Left ventricle myocardium inferior (tissue), 1 donor: ENCODE data around the gene RAPGEF1. TPM values are rescaled to one million over a fixed set of nuclear protein-coding genes. Genes with fewer than 3 reads are reported as not detected.

Experiments used
- DNase-seq: peaks from one replicate; pipeline ENCODE4 v3.0.0-alpha.2; 2020
- H3K27ac ChIP-seq: fragments of 200-600 bp; replicated peaks from 2 replicates; pipeline ENCODE4 v1.8.0; 2021
- H3K27me3 ChIP-seq: fragments of 200-600 bp; 2 replicates; pipeline ENCODE4 v1.8.0; 2021; ENCODE audit warnings: low read depth
- H3K36me3 ChIP-seq: fragments of 200-600 bp; 2 replicates; pipeline ENCODE4 v1.8.0; 2021
- H3K4me1 ChIP-seq: fragments of 200-600 bp; 2 replicates; pipeline ENCODE4 v1.8.0; 2021
- H3K4me3 ChIP-seq: fragments of 200-600 bp; 2 replicates; pipeline ENCODE4 v1.8.0; 2021; ENCODE audit warnings: mild to moderate bottlenecking, moderate library complexity
- H3K9me3 ChIP-seq: fragments of 200-600 bp; replicated peaks from 2 replicates; pipeline ENCODE4 v1.8.0; 2021
- intact Hi-C: fragments of 100-400 bp; cut with micrococcal nuclease; formaldehyde crosslinking; loops from one replicate; pipeline ENCODE4 v1.11.0; 2022
- total RNA-seq: library from RNA; stranded (reverse); fragmentation: NEBNext Ultra II Directional; extraction: Animal tissue kit (Norgen Biotek cat#: 25700); gene quantifications from one replicate; pipeline ENCODE4 v1.2.1, GENCODE V29; 2021
- TF ChIP-seq, protein P1 (sequence below): fragments of 200-600 bp; IDR thresholded peaks from 2 replicates; pipeline ENCODE4 v1.8.0; 2021; ENCODE audit warnings: antibody characterized with exemption, mild to moderate bottlenecking, borderline replicate concordance
- donor health status: DM: no; HTN: yes; CAD: no; lungs with severe emphysema.

RAPGEF1 gene
- total RNA-seq, 1 donor from 2014 or later = 95.9 TPM

DNA sequence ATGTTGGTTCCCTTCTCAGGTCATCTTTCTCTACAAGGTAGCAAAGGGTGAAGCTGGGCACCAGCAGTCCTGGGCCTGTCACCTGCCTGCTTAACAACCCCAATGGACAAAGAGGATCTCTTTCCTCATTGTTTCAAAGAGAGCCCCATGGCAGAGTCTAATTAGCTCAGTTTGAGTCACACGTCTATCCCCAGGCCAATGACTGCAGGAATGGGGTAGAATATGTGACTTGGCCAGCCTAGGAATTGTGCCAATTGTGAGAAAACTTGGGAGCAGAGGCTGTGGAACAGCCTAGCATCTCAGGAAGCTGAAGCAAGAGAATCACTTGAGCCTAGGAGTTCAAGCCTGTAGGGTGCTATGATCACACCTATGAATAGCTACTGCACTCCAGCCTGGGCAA, 3.6 kb upstream of the RAPGEF1 start:
- Histone ChIP-seq H3K4me1 (peaks cover 31% of the 10 kb centered on the region), H3K27ac (no peak overlapping the region), H3K27me3 (no peaks in the 10 kb centered on the region), H3K4me3 (no peak overlapping the region), H3K9me3 (no peaks in the 10 kb centered on the region), H3K36me3 (no peaks in the 10 kb centered on the region)
- DNase-seq = no peak
- intact Hi-C loops = loop anchor here (5.0 to 10.0 kb wide), 2 partner anchors 151 to 389 kb away; no protein-coding TSS in a partner anchor
- TF ChIP-seq, protein P1, sequence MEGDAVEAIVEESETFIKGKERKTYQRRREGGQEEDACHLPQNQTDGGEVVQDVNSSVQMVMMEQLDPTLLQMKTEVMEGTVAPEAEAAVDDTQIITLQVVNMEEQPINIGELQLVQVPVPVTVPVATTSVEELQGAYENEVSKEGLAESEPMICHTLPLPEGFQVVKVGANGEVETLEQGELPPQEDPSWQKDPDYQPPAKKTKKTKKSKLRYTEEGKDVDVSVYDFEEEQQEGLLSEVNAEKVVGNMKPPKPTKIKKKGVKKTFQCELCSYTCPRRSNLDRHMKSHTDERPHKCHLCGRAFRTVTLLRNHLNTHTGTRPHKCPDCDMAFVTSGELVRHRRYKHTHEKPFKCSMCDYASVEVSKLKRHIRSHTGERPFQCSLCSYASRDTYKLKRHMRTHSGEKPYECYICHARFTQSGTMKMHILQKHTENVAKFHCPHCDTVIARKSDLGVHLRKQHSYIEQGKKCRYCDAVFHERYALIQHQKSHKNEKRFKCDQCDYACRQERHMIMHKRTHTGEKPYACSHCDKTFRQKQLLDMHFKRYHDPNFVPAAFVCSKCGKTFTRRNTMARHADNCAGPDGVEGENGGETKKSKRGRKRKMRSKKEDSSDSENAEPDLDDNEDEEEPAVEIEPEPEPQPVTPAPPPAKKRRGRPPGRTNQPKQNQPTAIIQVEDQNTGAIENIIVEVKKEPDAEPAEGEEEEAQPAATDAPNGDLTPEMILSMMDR = no peak

DNA sequence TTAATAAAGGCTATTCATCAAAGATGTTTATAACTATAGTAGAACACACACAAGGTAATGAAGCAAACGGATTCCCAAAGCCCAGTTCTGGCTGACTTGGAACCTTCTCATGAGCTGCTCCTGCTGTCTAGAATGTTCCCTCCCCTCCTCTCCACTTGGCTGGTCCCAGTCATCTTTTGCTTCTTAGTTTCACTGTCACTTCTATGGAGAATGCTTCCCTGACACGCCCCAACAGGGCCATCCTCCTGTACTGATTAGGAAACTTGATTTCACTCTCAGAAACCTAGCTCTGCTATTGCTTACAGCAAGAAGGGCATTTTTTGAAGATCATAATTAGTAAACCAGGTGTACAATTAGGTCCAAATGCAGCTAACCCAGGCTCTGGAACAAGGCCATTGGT, 3.2 kb upstream of the RAPGEF1 start:
- H3K4me3 ChIP-seq = no peak overlapping the region
- TF ChIP-seq, protein P1 = no peak
- intact Hi-C loops = loop anchor here (5.0 to 10.0 kb wide), 2 partner anchors 151 to 388 kb away; no protein-coding TSS in a partner anchor

DNA sequence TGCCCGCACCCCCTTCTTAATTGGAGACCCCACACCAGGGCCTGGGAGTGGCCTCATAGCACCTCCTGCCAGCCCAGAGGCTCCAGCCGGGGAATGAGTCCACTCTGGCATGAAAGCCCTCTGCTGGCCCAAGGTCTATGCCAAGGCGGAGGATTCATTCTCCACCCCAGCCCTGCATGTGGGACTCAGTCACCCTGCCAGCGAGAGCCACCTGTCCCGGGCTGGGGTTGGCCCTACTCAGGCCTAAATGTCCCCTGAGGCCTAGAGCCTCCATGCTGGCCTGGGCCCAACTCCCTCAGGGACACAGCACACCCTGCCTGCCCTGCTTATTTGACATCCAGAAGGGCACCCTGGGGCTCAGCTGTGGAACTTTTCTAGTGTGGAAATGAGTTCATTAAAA, 1.0 kb upstream of the RAPGEF1 start:
- H3K4me3 ChIP-seq = no peak overlapping the region
- H3K9me3 ChIP-seq = no peaks in the 10 kb centered on the region
- intact Hi-C loops = loop anchor here (5.0 to 10.0 kb wide), 2 partner anchors 149 to 386 kb away; no protein-coding TSS in a partner anchor
- peaks cover 54% of the 10 kb centered on the region for H3K4me1 ChIP-seq
- peak; percentile 36 for DNase-seq
- TF ChIP-seq, protein P1 = no peak
- H3K36me3 ChIP-seq = no peaks in the 10 kb centered on the region
- no peaks in the 10 kb centered on the region for H3K27me3 ChIP-seq
- peak overlapping the region; percentile 3 for H3K27ac ChIP-seq

More for the DNA sequence above, 3.2 kb upstream of the RAPGEF1 start:
- Histone ChIP-seq H3K27me3 (no peaks in the 10 kb centered on the region), H3K9me3 (no peaks in the 10 kb centered on the region), H3K4me1 (peaks cover 35% of the 10 kb centered on the region), H3K27ac (no peak overlapping the region), H3K36me3 (no peaks in the 10 kb centered on the region)
- no peak for DNase-seq

DNA sequence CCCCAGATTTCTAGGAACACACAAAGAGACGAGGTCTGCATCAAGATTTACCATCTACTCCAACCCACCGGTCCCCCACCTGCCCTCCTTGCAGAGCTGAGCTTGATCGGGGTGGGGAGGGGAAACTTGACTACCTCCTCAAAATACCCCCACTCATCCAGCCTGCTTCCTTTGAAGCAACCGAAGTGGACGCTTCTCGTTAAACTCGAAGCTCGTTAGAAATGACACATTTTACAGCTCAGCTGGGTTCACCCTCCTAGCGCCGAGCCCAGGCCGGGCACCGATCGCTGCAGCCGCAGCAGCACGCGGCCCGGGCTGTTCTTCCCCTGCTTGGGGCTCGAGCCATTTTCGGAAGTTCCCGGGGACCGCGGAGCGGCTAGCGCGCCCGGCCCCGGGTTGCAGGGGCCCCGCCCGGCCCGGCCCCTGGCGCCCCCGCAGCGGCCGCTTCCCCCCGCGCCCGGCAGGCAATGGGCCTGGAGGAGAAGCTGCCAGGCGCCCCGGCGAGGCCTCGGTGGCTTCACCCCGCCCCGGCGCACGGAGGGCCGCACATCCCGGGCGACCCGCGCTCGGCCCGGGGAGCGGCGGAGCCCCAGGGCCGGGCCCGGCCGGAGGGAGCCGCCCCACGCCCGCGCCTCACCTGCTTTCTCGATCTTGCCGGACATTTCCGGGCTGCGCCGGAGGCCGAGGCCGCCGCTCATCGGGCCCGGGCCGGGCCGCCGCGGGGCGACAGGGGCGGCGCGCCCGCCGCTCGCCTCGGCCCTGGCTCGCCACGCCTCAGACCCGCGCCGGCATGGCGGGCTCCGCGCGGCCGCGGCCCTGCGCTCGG, 530 bp downstream of the RAPGEF1 start:
- peak; percentile 41 for DNase-seq
- Histone ChIP-seq H3K27ac (peak overlapping the region; percentile 94), H3K4me1 (peaks cover 66% of the 10 kb centered on the region), H3K27me3 (no peaks in the 10 kb centered on the region), H3K36me3 (peaks cover 7% of the 10 kb centered on the region), H3K4me3 (peak overlapping the region; percentile 72), H3K9me3 (no peaks in the 10 kb centered on the region)
- intact Hi-C loops = loop anchor here (10.0 kb wide), 1 partner anchor 65 kb away; no protein-coding TSS in a partner anchor
- TF ChIP-seq, protein P1 = no peak

DNA sequence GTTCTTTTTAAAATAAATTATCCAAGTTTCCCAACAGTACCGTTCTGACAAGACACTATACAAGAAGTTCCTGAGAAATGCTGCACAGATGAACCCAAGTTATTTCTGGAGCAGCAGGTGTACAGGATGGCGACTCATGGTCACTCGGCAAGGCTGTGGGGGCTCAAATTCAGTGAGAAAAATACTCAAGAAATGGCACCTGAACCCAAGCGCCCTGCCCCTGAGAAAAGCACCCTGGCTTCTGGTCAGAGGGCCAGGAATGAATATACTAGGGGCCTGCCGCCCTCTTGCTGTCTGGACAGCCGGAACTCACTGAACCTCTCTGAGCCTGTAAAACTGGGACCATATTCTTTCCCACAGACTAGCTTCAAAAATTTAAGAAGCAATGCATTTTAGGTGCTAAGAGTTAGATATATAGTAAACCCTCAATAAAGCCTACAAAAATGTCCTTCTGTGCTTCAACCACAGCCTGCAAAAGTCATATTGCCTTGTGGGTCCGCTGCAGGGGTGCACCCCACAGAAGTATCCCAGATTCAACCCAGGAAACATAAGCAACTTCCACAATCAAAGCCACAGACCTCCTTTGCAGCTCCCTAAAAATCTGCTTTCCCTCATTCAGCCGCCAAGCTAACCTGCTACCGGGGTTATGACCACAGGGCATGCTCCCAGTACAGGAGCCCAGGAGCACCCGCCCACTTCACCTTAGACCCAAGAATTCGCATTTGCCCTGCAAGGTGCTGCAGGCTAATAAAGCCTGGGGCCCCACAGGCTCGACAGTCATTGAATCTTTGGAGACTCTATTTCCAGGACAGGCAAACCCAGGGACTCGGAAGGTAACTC, 1.4 kb downstream of the RAPGEF1 start:
- TF ChIP-seq, protein P1 = peak; percentile 19
- intact Hi-C loops = loop anchor here (10.0 kb wide), 1 partner anchor 64 kb away; no protein-coding TSS in a partner anchor
- Histone ChIP-seq H3K4me3 (peak overlapping the region; percentile 72), H3K4me1 (peaks cover 69% of the 10 kb centered on the region), H3K27me3 (no peaks in the 10 kb centered on the region), H3K9me3 (no peaks in the 10 kb centered on the region), H3K27ac (peak overlapping the region; percentile 94), H3K36me3 (peaks cover 8% of the 10 kb centered on the region)
- DNase-seq = no peak
